Keratinocyte (primary cell): ENCODE data around the gene UBE2J2. TPM values are rescaled to one million over a fixed set of nuclear protein-coding genes. Genes with fewer than 3 reads are reported as not detected.

Source experiments
- DNase-seq: peaks from one replicate; pipeline ENCODE4 v3.0.0-alpha.2; 2011; ENCODE audit warnings: low read depth, missing footprints, low spot score
- FAIRE-seq: peaks from 2 replicates; lab custom pipeline; 2011; peaks lifted over from hg19 to GRCh38; lab: Jason Lieb, UNC
- H2AFZ ChIP-seq: 2 replicates; pipeline ENCODE4 v1.6.0; 2012; ENCODE audit warnings: low read length, control low read depth, inconsistent platforms; ENCODE audit not compliant: control insufficient read depth
- H3K27ac ChIP-seq: 2 replicates; pipeline ENCODE4 v1.5.1; 2011; ENCODE audit warnings: low read length; ENCODE audit not compliant: control insufficient read depth, insufficient read depth
- H3K27me3 ChIP-seq: 3 replicates; pipeline ENCODE4 v1.6.0; 2011; ENCODE audit warnings: low read length; ENCODE audit not compliant: control insufficient read depth, insufficient read depth; ENCODE audit errors: extremely low read depth
- H3K36me3 ChIP-seq, 2 experiments: 2 replicates in 1 of 2; 3 replicates in 1 of 2; pipeline ENCODE4 v1.5.1; 2011; ENCODE audit warnings: low read length in 2 of 2, mild to moderate bottlenecking in 1 of 2; ENCODE audit not compliant: control insufficient read depth in 2 of 2, insufficient read depth in 2 of 2; ENCODE audit errors: extremely low read depth in 1 of 2
- H3K4me1 ChIP-seq: 3 replicates; pipeline ENCODE4 v1.5.1; 2011; ENCODE audit warnings: low read length; ENCODE audit not compliant: control insufficient read depth, insufficient read depth; ENCODE audit errors: extremely low read depth
- H3K4me2 ChIP-seq: 3 replicates; pipeline ENCODE4 v1.6.0; 2011; ENCODE audit warnings: low read depth, low read length; ENCODE audit not compliant: control insufficient read depth, insufficient read depth; ENCODE audit errors: extremely low read depth
- H3K4me3 ChIP-seq, 3 experiments: fragments of 200-600 bp in 1 of 3; sonication (generic) in 1 of 3; 2 replicates in 2 of 3; 3 replicates in 1 of 3; pipeline ENCODE4 v1.5.1; 2011 to 2016; ENCODE audit warnings: low read length in 3 of 3, mild to moderate bottlenecking in 3 of 3, control low read depth in 2 of 3, inconsistent platforms in 1 of 3, low read depth in 1 of 3, mixed read lengths in 1 of 3, mixed run types in 1 of 3, moderate library complexity in 1 of 3; ENCODE audit not compliant: control insufficient read depth in 2 of 3, insufficient read depth in 2 of 3; ENCODE audit errors: extremely low read depth in 1 of 3
- H3K79me2 ChIP-seq: 2 replicates; pipeline ENCODE4 v1.6.0; 2012; ENCODE audit warnings: low read length; ENCODE audit not compliant: control insufficient read depth, insufficient read depth
- H3K9ac ChIP-seq: 3 replicates; pipeline ENCODE4 v1.6.0; 2011; ENCODE audit warnings: low read length; ENCODE audit not compliant: control insufficient read depth, insufficient read depth; ENCODE audit errors: extremely low read depth
- H3K9me1 ChIP-seq: 3 replicates; pipeline ENCODE4 v1.6.0; 2011; ENCODE audit warnings: low read length; ENCODE audit not compliant: control insufficient read depth, insufficient read depth; ENCODE audit errors: extremely low read depth
- H3K9me3 ChIP-seq: 2 replicates; pipeline ENCODE4 v1.5.1; 2012; ENCODE audit warnings: low read depth, low read length; ENCODE audit not compliant: control insufficient read depth
- H4K20me1 ChIP-seq: 3 replicates; pipeline ENCODE4 v1.6.0; 2011; ENCODE audit warnings: low read length; ENCODE audit not compliant: control insufficient read depth, insufficient read depth; ENCODE audit errors: extremely low read depth
- CTCF ChIP-seq, 3 experiments: IDR thresholded peaks in 1 of 3; conservative IDR thresholded peaks in 1 of 3; optimal IDR thresholded peaks in 1 of 3; 2 replicates in 2 of 3; 3 replicates in 1 of 3; pipeline versions ENCODE3 to v1.5.1; 2011; ENCODE audit warnings: low read length in 3 of 3, mild to moderate bottlenecking in 3 of 3, moderate library complexity in 2 of 3, control low read depth in 1 of 3, inconsistent platforms in 1 of 3; ENCODE audit not compliant: insufficient read depth in 2 of 3; ENCODE audit errors: extremely low read depth in 1 of 3
- EZH2 ChIP-seq: IDR thresholded peaks from one replicate; pipeline ENCODE4 v1.6.1; 2012; ENCODE audit warnings: inconsistent platforms, mild to moderate bottlenecking, low read length, moderate library complexity
- dilution Hi-C: fragments of 300-500 bp; cut with MboI; formaldehyde crosslinking; loops from one replicate; pipeline ENCODE4 v1.7.0; 2020; ENCODE audit warnings: low sequenced_read_pairs; ENCODE audit not compliant: extremely low pct_ligation_motif_present
- polyA plus RNA-seq, 5 experiments: library from polyadenylated mRNA; depleted of rRNA in 3 of 5; stranded (reverse) in 3 of 5; stranded (forward) in 1 of 5; unstranded in 1 of 5; fragments of >200 nt; gene quantifications; 1 replicate in 1 of 5; 2 replicates in 3 of 5; 3 replicates in 1 of 5; pipeline versions ENCODE4 v1.2.1 to v1.2.3, GENCODE V29; 2011 to 2012; ENCODE audit warnings: missing spikeins in 2 of 5, low read depth in 1 of 5, low replicate concordance in 1 of 5

UBE2J2 gene
- polyA plus RNA-seq, 1 donor (not counting 4 experiments of a cell fraction or from before 2014, with no cell fraction given), result 27.0 TPM

GRCh38 chr1:1279028-1279427 is 5.4 kb upstream of the UBE2J2 start:
- dilution Hi-C loops, result no loop called here
- Histone ChIP-seq H3K9me3 (no peaks in the 10 kb centered on the region), H3K27me3 (no peaks in the 10 kb centered on the region), H3K79me2 (no peaks in the 10 kb centered on the region), H3K27ac (no peak overlapping the region), H3K4me2 (no peak overlapping the region), H3K9me1 (no peaks in the 10 kb centered on the region), H2AFZ (no peak overlapping the region), H3K4me3 (no peak overlapping the region), H3K4me1 (peaks cover 21% of the 10 kb centered on the region), H3K9ac (no peak overlapping the region), H3K36me3 (no peaks in the 10 kb centered on the region), H4K20me1 (no peaks in the 10 kb centered on the region)
- TF ChIP-seq CTCF (optimal IDR thresholded peaks at IDR 0.05 in 1 of 3, IDR thresholded peaks at IDR 0.05 in 1 of 3, conservative IDR thresholded peaks at IDR 0.05 in 1 of 3; ENCODE audit: extremely low read depth in 1 of 3, insufficient read depth in 2 of 3, low read length in 3 of 3), result no peak
- no peak for TF ChIP-seq EZH2
- FAIRE-seq (no peak), DNase-seq (no peak)

GRCh38 chr1:1278620-1279019 is 5.0 kb upstream of the UBE2J2 start:
- Histone ChIP-seq H3K27me3 (no peaks in the 10 kb centered on the region), H3K4me2 (no peak overlapping the region), H3K9me3 (no peaks in the 10 kb centered on the region), H3K27ac (no peak overlapping the region), H3K79me2 (no peaks in the 10 kb centered on the region), H3K4me1 (peaks cover 21% of the 10 kb centered on the region), H3K9ac (no peak overlapping the region), H3K9me1 (no peaks in the 10 kb centered on the region), H2AFZ (no peak overlapping the region), H3K4me3 (no peak overlapping the region), H3K36me3 (no peaks in the 10 kb centered on the region), H4K20me1 (no peaks in the 10 kb centered on the region)
- TF ChIP-seq CTCF (optimal IDR thresholded peaks at IDR 0.05 in 1 of 3, IDR thresholded peaks at IDR 0.05 in 1 of 3, conservative IDR thresholded peaks at IDR 0.05 in 1 of 3; ENCODE audit: extremely low read depth in 1 of 3, insufficient read depth in 2 of 3, low read length in 3 of 3) (no peak), EZH2 (no peak)
- dilution Hi-C loops, result no loop called here
- FAIRE-seq (no peak), DNase-seq (no peak)
